A204.1 (cell line): Measurements from ENCODE around the gene CACNG8.
"Not testable (repeated sequence)": the region's sequence is repeated elsewhere in the genome, so short reads cannot be mapped to it uniquely, and the experiment has no call there.

Experiments
- FAIRE-seq: peaks from 2 replicates; lab custom pipeline; 2012; peaks lifted over from hg19 to GRCh38; lab: Jason Lieb, UNC

Gene CACNG8

GRCh38 chr19:53962887-53963431 is at the start of gene CACNG8:
CACNG8 (plus strand) TSS chr19:53962937.
- no peak for FAIRE-seq

DNA sequence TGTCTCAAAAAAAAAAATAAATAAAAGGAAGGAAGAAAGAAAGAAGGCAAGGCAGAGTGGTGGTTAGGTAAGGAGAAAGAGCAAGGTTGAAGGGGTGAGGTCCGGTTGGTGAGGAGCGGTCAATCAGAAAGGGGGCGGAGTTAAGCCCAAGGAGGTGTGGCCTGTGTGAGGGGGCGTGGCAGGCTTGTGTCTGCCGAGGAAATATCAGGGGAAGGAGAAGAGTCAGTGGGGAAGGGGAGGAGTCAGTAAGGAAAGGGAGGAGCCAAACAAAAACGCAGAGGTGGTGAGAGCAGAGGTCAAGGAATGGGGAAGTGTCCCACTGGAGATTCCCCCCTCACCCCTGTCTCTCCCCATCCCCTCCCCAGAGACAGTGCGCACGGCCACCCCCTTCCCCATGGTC is 47.7 kb upstream of the CACNG8 start:
- no peak for FAIRE-seq

- no peak for FAIRE-seq
Observed at GRCh38 chr19:53916004-53916403, 46.7 kb upstream of the CACNG8 start.

DNA sequence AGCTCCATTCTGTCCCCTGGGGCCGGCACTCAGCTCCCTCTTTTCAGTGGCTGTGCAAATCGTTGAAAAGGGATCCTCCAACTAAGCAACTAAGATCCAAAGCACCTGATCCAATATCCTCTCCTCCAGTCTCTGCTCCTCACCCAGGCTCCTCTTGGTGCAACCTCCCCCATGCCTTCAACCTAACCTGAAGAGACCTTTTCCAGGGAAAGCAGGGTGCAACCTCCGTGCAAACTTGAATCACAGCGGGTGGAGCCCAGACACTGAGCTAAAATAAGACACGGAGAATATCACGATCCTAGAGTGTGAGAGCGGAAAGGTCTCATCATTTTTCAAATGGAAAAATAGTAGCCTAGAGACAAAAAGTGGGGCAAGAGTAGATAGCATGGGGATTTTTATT is 45.4 kb upstream of the CACNG8 start:
- FAIRE-seq = no peak

GRCh38 chr19:53927739-53928138 is 35.0 kb upstream of the CACNG8 start:
- no peak for FAIRE-seq

- FAIRE-seq = no peak
Observed at GRCh38 chr19:53936029-53936428, 26.7 kb upstream of the CACNG8 start.

- FAIRE-seq = no peak
Observed at GRCh38 chr19:53942001-53942786, 20.5 kb upstream of the CACNG8 start.

- FAIRE-seq = no peak
Observed at GRCh38 chr19:53944416-53944815, 18.3 kb upstream of the CACNG8 start.

- FAIRE-seq = no peak
Observed at GRCh38 chr19:53944933-53945332, 17.8 kb upstream of the CACNG8 start.

- FAIRE-seq = no peak
Observed at GRCh38 chr19:53945441-53945840, 17.3 kb upstream of the CACNG8 start.

- FAIRE-seq = no peak
Observed at GRCh38 chr19:53945998-53946397, 16.7 kb upstream of the CACNG8 start.

DNA sequence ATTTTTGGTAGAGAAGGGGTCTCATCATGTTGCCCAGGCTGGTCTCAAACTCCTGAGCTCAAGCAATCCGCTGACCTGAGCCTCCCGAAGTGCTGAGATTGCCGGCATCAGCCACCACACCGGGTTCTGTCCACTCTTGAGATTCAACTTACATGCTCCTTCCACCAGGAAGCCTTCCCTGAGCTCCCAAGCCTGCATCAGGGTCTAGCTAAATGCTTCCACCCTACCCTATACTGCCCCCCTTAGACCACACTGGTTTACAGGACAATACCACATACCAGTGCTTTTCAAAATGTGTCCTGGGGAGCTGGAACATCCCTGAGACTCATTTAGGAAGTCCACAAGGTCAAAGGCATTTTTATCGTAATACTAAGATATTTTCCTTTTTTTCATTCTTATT is 15.1 kb upstream of the CACNG8 start:
- FAIRE-seq = no peak

- FAIRE-seq = not testable (repeated sequence)
Observed at GRCh38 chr19:53948611-53949010, 14.1 kb upstream of the CACNG8 start.

DNA sequence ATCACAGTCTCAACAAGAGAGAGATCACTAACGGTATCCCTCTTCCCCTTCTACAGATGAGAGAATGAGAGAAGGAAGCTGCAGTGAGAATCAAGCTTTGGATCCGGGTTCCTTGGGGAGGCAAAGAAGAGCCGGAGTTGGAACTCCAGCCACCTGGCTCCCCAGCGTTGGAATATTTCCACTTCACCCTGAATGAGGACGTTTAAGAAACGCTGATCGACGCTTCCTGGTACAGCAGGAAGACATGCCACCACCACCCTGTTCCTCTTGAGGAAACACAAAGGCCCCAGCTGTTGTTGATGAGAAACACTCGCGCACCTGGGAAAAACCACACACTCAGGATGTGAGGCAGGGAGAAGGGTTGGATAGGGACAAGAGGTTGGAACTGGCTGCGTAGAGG is 11.3 kb upstream of the CACNG8 start:
- FAIRE-seq = no peak

DNA sequence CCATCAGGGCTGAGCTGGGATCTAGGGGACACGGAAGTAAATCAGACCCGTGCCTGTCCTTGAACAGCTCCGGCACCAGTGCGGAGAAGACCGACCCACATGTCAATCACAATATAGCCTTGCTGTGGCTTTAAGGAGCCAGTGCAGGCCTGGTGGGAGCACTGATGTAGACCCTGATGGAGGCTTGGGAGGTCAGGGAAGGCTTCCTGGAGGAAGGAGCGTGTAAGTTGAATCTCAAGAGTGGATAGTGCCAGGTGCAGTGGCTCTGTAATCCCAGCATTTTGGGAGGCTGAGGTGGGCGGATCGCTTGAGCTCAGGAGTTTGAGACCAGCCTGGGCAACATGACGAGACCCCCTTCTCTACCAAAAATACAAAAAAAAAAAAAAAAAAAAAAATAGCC is 10.8 kb upstream of the CACNG8 start:
- FAIRE-seq = no peak

- FAIRE-seq = no peak
Observed at GRCh38 chr19:53953383-53953782, 9.4 kb upstream of the CACNG8 start.

DNA sequence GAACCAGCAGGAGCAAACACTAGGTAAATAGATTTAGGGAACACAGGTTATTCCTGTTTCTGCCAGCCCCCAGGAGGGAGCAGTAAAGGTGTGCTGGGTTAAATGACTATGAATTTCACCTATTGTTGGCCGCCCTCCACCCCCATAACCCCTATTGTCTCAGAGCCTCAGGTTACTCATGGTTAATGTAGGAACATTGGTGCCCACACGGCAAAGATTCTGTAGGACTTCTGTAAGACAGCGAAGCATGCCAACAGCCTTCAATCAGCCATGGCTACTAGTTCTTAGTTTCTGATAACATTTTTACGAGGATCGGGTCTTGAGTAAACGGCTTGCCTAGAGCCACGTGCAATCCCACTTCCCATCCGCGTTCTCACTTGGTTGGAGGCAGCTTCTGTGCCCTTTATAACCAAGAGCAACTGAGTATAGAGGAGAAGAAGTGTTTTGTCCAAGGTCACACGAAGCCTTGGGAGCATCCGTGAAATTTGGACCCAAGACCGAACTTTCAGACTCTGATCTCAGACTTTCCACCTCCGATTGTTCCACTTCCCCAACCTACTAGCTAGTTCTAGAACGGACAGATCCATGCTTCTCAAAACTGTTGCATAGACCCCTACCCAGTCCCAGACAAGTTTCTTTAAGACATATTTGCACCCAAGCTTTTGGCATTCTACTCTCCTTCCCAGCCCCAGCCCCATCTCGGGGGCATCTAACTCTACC is 5.1 kb upstream of the CACNG8 start:
- FAIRE-seq = no peak

- no peak for FAIRE-seq
Observed at GRCh38 chr19:53958168-53958571, 4.6 kb upstream of the CACNG8 start.

DNA sequence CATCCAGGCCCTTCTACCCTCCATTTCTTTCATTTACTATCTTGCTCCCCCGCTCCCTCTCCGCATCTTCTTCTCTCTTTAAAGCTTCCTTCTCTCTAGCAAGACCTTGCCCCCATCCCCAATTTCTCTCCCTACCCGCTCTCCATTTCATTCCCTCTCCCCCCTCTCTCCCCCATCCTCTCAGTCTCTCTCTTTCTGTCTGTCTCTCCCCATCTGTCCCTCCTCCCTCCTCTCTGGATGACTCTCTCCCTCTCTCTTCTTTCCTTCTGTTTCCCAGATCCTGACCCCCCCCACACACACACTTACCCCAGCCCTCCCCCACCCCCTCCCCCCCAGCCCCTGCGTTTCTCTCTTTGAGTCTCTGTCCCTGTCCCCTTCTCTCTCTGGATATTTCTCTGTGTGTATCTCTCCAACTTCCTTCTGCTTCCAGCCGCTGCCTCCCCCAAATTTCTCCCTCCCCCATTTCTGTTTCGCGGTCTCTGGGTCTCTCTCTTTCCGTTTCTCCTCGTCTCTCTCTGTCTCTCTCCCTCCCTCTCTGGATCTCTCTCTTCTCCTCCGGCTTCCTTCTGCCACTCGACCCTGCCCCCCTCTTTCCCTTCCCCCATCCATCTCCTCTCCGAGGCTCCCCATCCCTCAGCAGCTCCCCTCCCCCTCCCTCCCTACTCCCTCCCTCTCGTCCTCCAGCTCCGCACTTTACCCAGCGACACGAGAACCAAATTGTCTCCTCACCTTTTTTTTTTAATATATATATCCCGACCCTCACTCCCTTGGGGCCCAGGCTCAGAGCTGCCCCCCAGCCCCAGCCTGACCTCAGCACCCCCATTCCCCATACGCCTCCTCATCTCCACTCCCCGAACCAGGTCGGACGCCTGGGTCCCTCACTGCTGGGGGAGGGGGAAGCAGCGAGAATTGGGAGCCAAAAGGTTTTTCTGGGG is 3.6 kb upstream of the CACNG8 start:
- FAIRE-seq = no peak

- FAIRE-seq = no peak
Observed at GRCh38 chr19:53960187-53960586, 2.5 kb upstream of the CACNG8 start.

- FAIRE-seq = no peak
Observed at GRCh38 chr19:53960886-53961285, 1.9 kb upstream of the CACNG8 start.
